SK-N-SH (cell line): ENCODE results near the gene SORBS2. TPM values are rescaled to one million over a fixed set of nuclear protein-coding genes. Genes with fewer than 3 reads are reported as not detected.

Experiments used
- CTCF ChIA-PET: fragments of 300-600, 350-600 bp; formaldehyde crosslinking; extraction: SDS; loops from one replicate; lab custom pipeline; 2021; lab: Yijun Ruan, JAX
- POLR2A ChIA-PET: fragments of 350-600 bp; sonication (Branson Sonifier 250); formaldehyde crosslinking; extraction: SDS; loops from one replicate; lab custom pipeline; 2020; ENCODE audit warnings: antibody characterized with exemption, inconsistent platforms; lab: Yijun Ruan, JAX
- DNase-seq: peaks from one replicate; pipeline ENCODE4 v3.0.0; 2012
- H2AFZ ChIP-seq: fragments of 200-600 bp; sonication (generic); 2 replicates; pipeline ENCODE4 v1.8.1; 2016; ENCODE audit warnings: antibody characterized with exemption, mild to moderate bottlenecking, low read depth
- H3F3A ChIP-seq: fragments of 200-600 bp; sonication (generic); replicated peaks from 2 replicates; pipeline ENCODE3; 2016; ENCODE audit warnings: antibody characterized with exemption, mild to moderate bottlenecking; ENCODE audit not compliant: insufficient read depth
- H3K27ac ChIP-seq, 2 experiments: fragments of 200-500 bp in 1 of 2; fragments of 200-600 bp in 1 of 2; sonication (Bioruptor generic) in 1 of 2; sonication (generic), shearing (Covaris generic) in 1 of 2; 2 replicates each; pipeline versions ENCODE4 v1.5.1 to v1.6.1; 2014 to 2016; ENCODE audit warnings: low read depth in 2 of 2, inconsistent platforms in 1 of 2, low read length in 1 of 2, mild to moderate bottlenecking in 1 of 2, mixed read lengths in 1 of 2
- H3K27me3 ChIP-seq: fragments of 200-600 bp; sonication (generic), shearing (Covaris generic); 2 replicates; pipeline ENCODE4 v1.6.1; 2016; ENCODE audit warnings: mixed run types; ENCODE audit not compliant: insufficient read depth
- H3K36me3 ChIP-seq, 2 experiments: fragments of 200-500 bp in 1 of 2; fragments of 200-600 bp in 1 of 2; sonication (Bioruptor generic) in 1 of 2; sonication (generic) in 1 of 2; replicated peaks in 1 of 2; 2 replicates each; pipeline versions ENCODE3 to v1.5.1; 2014 to 2016; ENCODE audit warnings: low read length in 1 of 2, mild to moderate bottlenecking in 1 of 2; ENCODE audit not compliant: insufficient read depth in 2 of 2, control insufficient read depth in 1 of 2
- H3K4me1 ChIP-seq, 2 experiments: fragments of 200-500 bp in 1 of 2; fragments of 200-600 bp in 1 of 2; sonication (Bioruptor generic) in 1 of 2; sonication (generic), shearing (Covaris generic) in 1 of 2; 2 replicates each; pipeline versions ENCODE4 v1.5.1 to v1.6.1; 2014 to 2016; ENCODE audit warnings: low read depth in 1 of 2, low read length in 1 of 2, mixed run types in 1 of 2; ENCODE audit not compliant: insufficient read depth in 2 of 2, control insufficient read depth in 1 of 2
- H3K4me2 ChIP-seq: fragments of 200-600 bp; sonication (generic), shearing (Covaris generic); 2 replicates; pipeline ENCODE4 v1.6.1; 2017; ENCODE audit warnings: mixed run types
- H3K4me3 ChIP-seq, 2 experiments: fragments of 200-500 bp in 1 of 2; fragments of 200-600 bp in 1 of 2; sonication (Bioruptor generic) in 1 of 2; sonication (generic), shearing (Covaris generic) in 1 of 2; 2 replicates each; pipeline versions ENCODE4 v1.5.1 to v1.8.1; 2014 to 2016; ENCODE audit warnings: low read depth in 2 of 2, inconsistent platforms in 1 of 2, low read length in 1 of 2, mild to moderate bottlenecking in 1 of 2, mixed read lengths in 1 of 2, moderate library complexity in 1 of 2
- H3K79me2 ChIP-seq: fragments of 200-600 bp; sonication (generic); 2 replicates; pipeline ENCODE4 v1.8.1; 2017; ENCODE audit warnings: mild to moderate bottlenecking; ENCODE audit not compliant: insufficient read depth
- H3K9ac ChIP-seq: fragments of 200-600 bp; sonication (generic); 2 replicates; pipeline ENCODE4 v1.6.1; 2017; ENCODE audit warnings: mixed run types
- H3K9me2 ChIP-seq: fragments of 200-600 bp; sonication (generic); 2 replicates; pipeline ENCODE4 v1.6.1; 2017; ENCODE audit warnings: mixed run types
- H3K9me3 ChIP-seq: fragments of 200-600 bp; sonication (generic); 2 replicates; pipeline ENCODE4 v1.6.1; 2017; ENCODE audit warnings: mixed run types, mild to moderate bottlenecking, moderate library complexity
- H4K20me1 ChIP-seq: fragments of 200-600 bp; sonication (generic); 2 replicates; pipeline ENCODE4 v1.6.1; 2017; ENCODE audit warnings: mild to moderate bottlenecking, mixed run types; ENCODE audit not compliant: insufficient read depth
- CHD2 ChIP-seq: fragments of 150-350 bp; IDR thresholded peaks from 2 replicates; pipeline ENCODE4 v1.6.1; 2018; ENCODE audit warnings: low read length; ENCODE audit not compliant: partially characterized antibody
- ELF1 ChIP-seq: IDR thresholded peaks from 2 replicates; pipeline ENCODE4 v1.4.0; 2012
- EZH2phosphoT487 ChIP-seq: fragments of 200-600 bp; sonication (generic); IDR thresholded peaks from 2 replicates; pipeline ENCODE4 v1.6.1; 2017; ENCODE audit warnings: low read depth, mixed run types, mild to moderate bottlenecking, antibody characterized with exemption, moderate library complexity, borderline replicate concordance
- FOSL2 ChIP-seq: IDR thresholded peaks from 2 replicates; pipeline ENCODE4 v1.4.0; 2012; ENCODE audit warnings: low read depth, mild to moderate bottlenecking, moderate library complexity, borderline replicate concordance
- FOXJ3 ChIP-seq: sonication (generic); formaldehyde crosslinking; IDR thresholded peaks from 2 replicates; pipeline ENCODE4 v1.5.1; 2020; ENCODE audit warnings: mild to moderate bottlenecking, missing genetic modification reagents
- MAX ChIP-seq: IDR thresholded peaks from 2 replicates; pipeline ENCODE4 v1.4.0; 2012; ENCODE audit warnings: low read depth
- MEF2A ChIP-seq: IDR thresholded peaks from 2 replicates; pipeline ENCODE4 v1.4.0; 2012; ENCODE audit warnings: low read depth, borderline replicate concordance
- MXI1 ChIP-seq: IDR thresholded peaks from 2 replicates; pipeline ENCODE4 v1.6.1; 2012; ENCODE audit warnings: mild to moderate bottlenecking, low read depth, low read length, improper control_type of control experiment
- NFIC ChIP-seq: IDR thresholded peaks from 2 replicates; pipeline ENCODE4 v1.4.0; 2012; ENCODE audit warnings: borderline replicate concordance
- NRF1 ChIP-seq: IDR thresholded peaks from 2 replicates; pipeline ENCODE4 v1.6.1; 2012; ENCODE audit warnings: low read depth, mild to moderate bottlenecking, low read length
- RAD21 ChIP-seq: IDR thresholded peaks from 2 replicates; pipeline ENCODE4 v1.6.1; 2012; ENCODE audit warnings: mild to moderate bottlenecking, low read length
- TEAD4 ChIP-seq: IDR thresholded peaks from 2 replicates; pipeline ENCODE4 v1.4.0; 2012; ENCODE audit warnings: mild to moderate bottlenecking, borderline replicate concordance; ENCODE audit not compliant: insufficient read depth
- YY1 ChIP-seq: IDR thresholded peaks from 2 replicates; pipeline ENCODE4 v1.4.0; 2012; ENCODE audit warnings: low read depth, mild to moderate bottlenecking
- WGBS: methylation state at CpG from one replicate; pipeline ENCODE4 v1.1.6; 2017; ENCODE audit warnings: low lambda C conversion rate; 5-methylcytosine and 5-hydroxymethylcytosine counted together
- polyA plus RNA-seq, 3 experiments: library from polyadenylated mRNA; depleted of rRNA; stranded (reverse); fragments of >200 nt; gene quantifications; 2 replicates each; pipeline ENCODE4 v1.2.3, GENCODE V29; 2012
- TF ChIP-seq, protein P1 (sequence below): IDR thresholded peaks from 2 replicates; pipeline ENCODE4 v1.4.0; 2012; ENCODE audit warnings: low read depth, borderline replicate concordance
- TF ChIP-seq, protein P2 (sequence below): IDR thresholded peaks from 2 replicates; pipeline ENCODE4 v1.6.1; 2012; ENCODE audit warnings: mild to moderate bottlenecking, low read depth, low read length, moderate library complexity

The SORBS2 gene
- polyA plus RNA-seq, 1 of the 3 experiments (the other 2 are of a cell fraction), result 2.5 TPM

- TF ChIP-seq FOSL2, result no peak
- TF ChIP-seq YY1, result no peak
- TF ChIP-seq MAX, result no peak
- no peak for TF ChIP-seq MXI1
- TF ChIP-seq, all 33 proteins: peak for 0
These were observed 23.3 kb upstream of the SORBS2 start (continued) for GRCh38 chr4:185835336-185835735.

DNA sequence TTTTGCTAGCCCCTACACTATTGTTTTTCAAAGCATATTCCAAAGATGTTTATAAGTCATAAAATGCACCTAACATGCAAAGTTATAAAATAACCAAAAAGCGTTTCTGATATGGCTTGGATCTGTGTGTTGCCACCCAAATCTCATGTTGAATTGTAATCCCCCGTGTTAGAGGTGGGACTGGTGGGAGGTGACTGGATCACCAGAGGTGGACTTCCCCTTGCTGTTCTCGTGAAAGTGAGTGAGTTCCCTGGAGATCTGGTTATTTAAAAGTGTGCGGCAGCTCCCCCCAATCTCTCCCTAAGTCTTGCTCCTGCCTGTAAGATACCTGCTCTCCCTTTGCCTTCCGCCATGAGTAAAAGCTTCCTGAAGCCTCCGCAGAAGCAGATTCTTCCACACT, 22.8 kb upstream of the SORBS2 start:
- ChIA-PET POLR2A (no interaction called here), CTCF (no interaction called here)
- TF ChIP-seq MEF2A (no peak), ELF1 (no peak), RAD21 (no peak), NFIC (no peak), YY1 (no peak)
- TF ChIP-seq, protein P1, sequence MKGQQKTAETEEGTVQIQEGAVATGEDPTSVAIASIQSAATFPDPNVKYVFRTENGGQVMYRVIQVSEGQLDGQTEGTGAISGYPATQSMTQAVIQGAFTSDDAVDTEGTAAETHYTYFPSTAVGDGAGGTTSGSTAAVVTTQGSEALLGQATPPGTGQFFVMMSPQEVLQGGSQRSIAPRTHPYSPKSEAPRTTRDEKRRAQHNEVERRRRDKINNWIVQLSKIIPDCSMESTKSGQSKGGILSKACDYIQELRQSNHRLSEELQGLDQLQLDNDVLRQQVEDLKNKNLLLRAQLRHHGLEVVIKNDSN, result no peak
- no peak for DNase-seq
- Histone ChIP-seq H2AFZ (no peak overlapping the region), H3K36me3 (no peaks in the 10 kb centered on the region), H3K27ac (no peak overlapping the region), H3K4me1 (peaks cover 15 to 24% of the 10 kb centered on the region in 2 experiments; a peak in 3 of 4 replicates), H4K20me1 (no peaks in the 10 kb centered on the region), H3K9ac (no peak overlapping the region), H3F3A (peaks cover 14% of the 10 kb centered on the region), H3K9me2 (no peaks in the 10 kb centered on the region), H3K4me2 (no peak overlapping the region), H3K27me3 (no peaks in the 10 kb centered on the region), H3K79me2 (no peaks in the 10 kb centered on the region), H3K9me3 (no peaks in the 10 kb centered on the region), H3K4me3 (no peak overlapping the region)
- WGBS, result 89% methylated on average over 6 of the region's 6 CpGs

- H3K36me3 ChIP-seq, result no peaks in the 10 kb centered on the region
- no peak overlapping the region for H3K4me3 ChIP-seq
- 76% methylated on average over 4 of the region's 4 CpGs for WGBS
- TF ChIP-seq EZH2phosphoT487 (no peak), FOXJ3 (CRISPR knock-in tag) (no peak), NRF1 (no peak), TEAD4 (no peak), CHD2 (no peak)
- TF ChIP-seq, protein P2, sequence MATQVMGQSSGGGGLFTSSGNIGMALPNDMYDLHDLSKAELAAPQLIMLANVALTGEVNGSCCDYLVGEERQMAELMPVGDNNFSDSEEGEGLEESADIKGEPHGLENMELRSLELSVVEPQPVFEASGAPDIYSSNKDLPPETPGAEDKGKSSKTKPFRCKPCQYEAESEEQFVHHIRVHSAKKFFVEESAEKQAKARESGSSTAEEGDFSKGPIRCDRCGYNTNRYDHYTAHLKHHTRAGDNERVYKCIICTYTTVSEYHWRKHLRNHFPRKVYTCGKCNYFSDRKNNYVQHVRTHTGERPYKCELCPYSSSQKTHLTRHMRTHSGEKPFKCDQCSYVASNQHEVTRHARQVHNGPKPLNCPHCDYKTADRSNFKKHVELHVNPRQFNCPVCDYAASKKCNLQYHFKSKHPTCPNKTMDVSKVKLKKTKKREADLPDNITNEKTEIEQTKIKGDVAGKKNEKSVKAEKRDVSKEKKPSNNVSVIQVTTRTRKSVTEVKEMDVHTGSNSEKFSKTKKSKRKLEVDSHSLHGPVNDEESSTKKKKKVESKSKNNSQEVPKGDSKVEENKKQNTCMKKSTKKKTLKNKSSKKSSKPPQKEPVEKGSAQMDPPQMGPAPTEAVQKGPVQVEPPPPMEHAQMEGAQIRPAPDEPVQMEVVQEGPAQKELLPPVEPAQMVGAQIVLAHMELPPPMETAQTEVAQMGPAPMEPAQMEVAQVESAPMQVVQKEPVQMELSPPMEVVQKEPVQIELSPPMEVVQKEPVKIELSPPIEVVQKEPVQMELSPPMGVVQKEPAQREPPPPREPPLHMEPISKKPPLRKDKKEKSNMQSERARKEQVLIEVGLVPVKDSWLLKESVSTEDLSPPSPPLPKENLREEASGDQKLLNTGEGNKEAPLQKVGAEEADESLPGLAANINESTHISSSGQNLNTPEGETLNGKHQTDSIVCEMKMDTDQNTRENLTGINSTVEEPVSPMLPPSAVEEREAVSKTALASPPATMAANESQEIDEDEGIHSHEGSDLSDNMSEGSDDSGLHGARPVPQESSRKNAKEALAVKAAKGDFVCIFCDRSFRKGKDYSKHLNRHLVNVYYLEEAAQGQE, result no peak
- H3K4me1 ChIP-seq, result peaks cover 11 to 19% of the 10 kb centered on the region in 2 experiments; a peak in 3 of 4 replicates
- H3K27me3 ChIP-seq, result no peaks in the 10 kb centered on the region
- POLR2A ChIA-PET, result no interaction called here
- no peak overlapping the region for H2AFZ ChIP-seq
- no peaks in the 10 kb centered on the region for H3K9me2 ChIP-seq
- peaks cover 8% of the 10 kb centered on the region for H3F3A ChIP-seq
- no peak overlapping the region for H3K4me2 ChIP-seq
- H3K9ac ChIP-seq, result no peak overlapping the region
- H3K27ac ChIP-seq, result no peak overlapping the region
- no peaks in the 10 kb centered on the region for H4K20me1 ChIP-seq
- H3K9me3 ChIP-seq, result no peaks in the 10 kb centered on the region
- H3K79me2 ChIP-seq, result no peaks in the 10 kb centered on the region
- no peak for DNase-seq
- CTCF ChIA-PET, result interaction anchor here (1.3 kb wide), 1 partner anchor 188 kb away, joined by 4 read pairs; no protein-coding TSS in a partner anchor
These were observed 22.1 kb upstream of the SORBS2 start for GRCh38 chr4:185834088-185834487.
